Skeletal muscle tissue (tissue), 4 donors: Measurements from ENCODE around the gene NTMT2. TPM values are rescaled to one million over a fixed set of nuclear protein-coding genes. Genes with fewer than 3 reads are reported as not detected.
A peak's percentile ranks its signal among the peaks of the same experiment; 100 is the strongest.

Source experiments
- H3K27ac ChIP-seq: one replicate; pipeline ENCODE4 v1.7.0; 2013; ENCODE audit warnings: mild to moderate bottlenecking, low read depth, low read length, inconsistent platforms
- H3K27me3 ChIP-seq, 3 donors: one replicate each; pipeline ENCODE4 v1.7.0; 2013; ENCODE audit warnings: low read length in 3 of 3; ENCODE audit not compliant: control insufficient read depth in 3 of 3, insufficient read depth in 3 of 3
- H3K36me3 ChIP-seq, 3 donors: one replicate each; pipeline ENCODE4 v1.7.0; 2013; ENCODE audit warnings: low read length in 3 of 3; ENCODE audit not compliant: control insufficient read depth in 3 of 3, insufficient read depth in 3 of 3
- H3K4me1 ChIP-seq, 3 donors: one replicate each; pipeline ENCODE4 v1.7.0; 2013; ENCODE audit warnings: low read length in 3 of 3, mild to moderate bottlenecking in 3 of 3; ENCODE audit not compliant: control insufficient read depth in 3 of 3, insufficient read depth in 3 of 3
- H3K4me3 ChIP-seq, 3 donors: one replicate each; pipeline ENCODE4 v1.7.0; 2013; ENCODE audit warnings: low read length in 3 of 3
- H3K9ac ChIP-seq, 3 donors: one replicate each; pipeline ENCODE4 v1.7.0; 2013; ENCODE audit warnings: low read length in 3 of 3, mild to moderate bottlenecking in 3 of 3, moderate library complexity in 2 of 3, low read depth in 1 of 3
- H3K9me3 ChIP-seq, 3 donors: one replicate each; pipeline ENCODE4 v1.7.0; 2013; ENCODE audit warnings: low read length in 3 of 3; ENCODE audit not compliant: control insufficient read depth in 3 of 3
- total RNA-seq: library from RNA; depleted of rRNA; stranded (reverse); fragments of >200 nt; gene quantifications from one replicate; pipeline ENCODE4 v1.2.3, GENCODE V29; 2014
- donor health status: Osteomylitis.

NTMT2 gene
- total RNA-seq, 1 donor from 2014 or later: 0.52 TPM

DNA sequence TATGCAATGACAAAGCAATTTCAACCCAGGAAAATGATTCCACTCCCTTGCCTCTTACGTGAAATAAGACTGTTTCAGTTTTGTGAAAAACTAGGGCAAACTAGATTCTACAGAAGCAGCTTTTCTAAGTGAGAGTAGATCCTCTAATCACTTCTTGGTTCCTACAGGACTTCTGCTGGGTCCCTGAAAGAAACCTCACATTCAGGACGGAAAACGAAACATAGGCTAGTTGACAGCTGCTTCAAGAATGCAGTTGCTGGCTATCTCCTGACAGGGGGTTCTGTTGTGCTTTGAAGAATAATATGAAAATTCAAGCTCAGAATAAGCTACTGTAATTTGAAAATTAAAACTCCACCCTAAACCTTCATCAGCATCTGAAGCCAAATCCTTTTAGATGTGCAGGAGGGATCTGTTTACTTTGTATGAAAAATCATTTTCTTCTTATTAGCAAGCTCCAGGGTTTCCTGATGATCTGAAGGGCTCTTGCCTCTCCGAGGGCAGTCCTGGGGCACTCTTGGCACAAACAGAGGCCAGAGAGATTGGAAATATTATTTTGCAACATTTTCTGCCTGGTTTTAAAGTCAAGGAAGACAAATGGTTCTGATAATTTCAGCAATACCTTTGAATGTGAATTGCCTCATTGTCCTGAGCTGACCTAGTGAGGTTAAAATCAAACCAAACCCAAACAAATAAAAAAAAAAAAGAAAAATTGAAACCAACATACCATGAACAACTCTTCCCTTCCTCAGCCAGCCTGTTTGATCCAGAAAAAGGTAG lies 55.0 kb downstream of the NTMT2 start:
- H3K4me3 ChIP-seq: no peak overlapping the region
- H3K36me3 ChIP-seq: no peaks in the 10 kb centered on the region
- H3K4me1 ChIP-seq: peaks cover 0 to 2% (median 0%) of the 10 kb centered on the region in 3 donors
- no peak overlapping the region for H3K9ac ChIP-seq
- no peaks in the 10 kb centered on the region for H3K27me3 ChIP-seq
- peak overlapping the region; percentile 28 for H3K27ac ChIP-seq
- H3K9me3 ChIP-seq: no peaks in the 10 kb centered on the region

GRCh38 chr1:170203693-170204092 lies 57.9 kb downstream of the NTMT2 start:
- no peaks in the 10 kb centered on the region for H3K36me3 ChIP-seq
- no peak overlapping the region for H3K4me3 ChIP-seq
- H3K9ac ChIP-seq: no peak overlapping the region
- no peaks in the 10 kb centered on the region for H3K9me3 ChIP-seq
- H3K27ac ChIP-seq: no peak overlapping the region
- H3K27me3 ChIP-seq: no peaks in the 10 kb centered on the region
- H3K4me1 ChIP-seq: peaks cover 0 to 2% (median 0%) of the 10 kb centered on the region in 3 donors

- Histone ChIP-seq H3K4me3 (no peak overlapping the region), H3K9ac (no peak overlapping the region), H3K9me3 (no peaks in the 10 kb centered on the region), H3K27ac (no peak overlapping the region), H3K4me1 (peaks cover 0 to 2% (median 0%) of the 10 kb centered on the region in 3 donors), H3K36me3 (no peaks in the 10 kb centered on the region), H3K27me3 (no peaks in the 10 kb centered on the region)
These were observed 58.4 kb downstream of the NTMT2 start for GRCh38 chr1:170204121-170204520.

- no peak overlapping the region for H3K9ac ChIP-seq
- no peak overlapping the region for H3K4me3 ChIP-seq
- H3K4me1 ChIP-seq: peaks cover 0 to 2% (median 0%) of the 10 kb centered on the region in 3 donors
- H3K36me3 ChIP-seq: no peaks in the 10 kb centered on the region
- H3K27me3 ChIP-seq: no peaks in the 10 kb centered on the region
- no peak overlapping the region for H3K27ac ChIP-seq
- no peaks in the 10 kb centered on the region for H3K9me3 ChIP-seq
These were observed 59.5 kb downstream of the NTMT2 start for GRCh38 chr1:170205301-170205700.

GRCh38 chr1:170209125-170209524 lies 63.4 kb downstream of the NTMT2 start:
- no peak overlapping the region for H3K4me3 ChIP-seq
- no peaks in the 10 kb centered on the region for H3K9me3 ChIP-seq
- no peak overlapping the region for H3K27ac ChIP-seq
- H3K4me1 ChIP-seq: no peaks in the 10 kb centered on the region
- no peaks in the 10 kb centered on the region for H3K36me3 ChIP-seq
- no peaks in the 10 kb centered on the region for H3K27me3 ChIP-seq
- no peak overlapping the region for H3K9ac ChIP-seq

GRCh38 chr1:170210142-170210541 lies 64.4 kb downstream of the NTMT2 start:
- Histone ChIP-seq H3K27me3 (no peaks in the 10 kb centered on the region), H3K27ac (no peak overlapping the region), H3K9ac (no peak overlapping the region), H3K4me3 (no peak overlapping the region), H3K9me3 (no peaks in the 10 kb centered on the region), H3K36me3 (no peaks in the 10 kb centered on the region), H3K4me1 (peaks cover 0 to 5% (median 0%) of the 10 kb centered on the region in 3 donors)

- no peak overlapping the region for H3K4me3 ChIP-seq
- no peaks in the 10 kb centered on the region for H3K27me3 ChIP-seq
- H3K4me1 ChIP-seq: peaks cover 0 to 12% (median 0%) of the 10 kb centered on the region in 3 donors
- H3K9me3 ChIP-seq: no peaks in the 10 kb centered on the region
- no peaks in the 10 kb centered on the region for H3K36me3 ChIP-seq
- H3K9ac ChIP-seq: no peak overlapping the region
- peak overlapping the region; percentile 54 for H3K27ac ChIP-seq
These were observed 67.8 kb downstream of the NTMT2 start for GRCh38 chr1:170213596-170213995.

- Histone ChIP-seq H3K36me3 (no peaks in the 10 kb centered on the region), H3K4me1 (peaks cover 0 to 12% (median 0%) of the 10 kb centered on the region in 3 donors), H3K9ac (no peak overlapping the region), H3K27me3 (no peaks in the 10 kb centered on the region), H3K9me3 (no peaks in the 10 kb centered on the region), H3K4me3 (no peak overlapping the region), H3K27ac (peak overlapping the region; percentile 54)
These were observed 68.6 kb downstream of the NTMT2 start for GRCh38 chr1:170214117-170215032.

- Histone ChIP-seq H3K4me3 (no peak overlapping the region), H3K36me3 (no peaks in the 10 kb centered on the region), H3K9me3 (no peaks in the 10 kb centered on the region), H3K9ac (no peak overlapping the region), H3K27me3 (no peaks in the 10 kb centered on the region), H3K27ac (peak overlapping the region; percentile 54), H3K4me1 (peaks cover 0 to 14% (median 3%) of the 10 kb centered on the region in 3 donors)
These were observed 69.5 kb downstream of the NTMT2 start for GRCh38 chr1:170215072-170215885.
